Peyer's patch (tissue), 4 donors: Measurements from ENCODE around the gene TSPAN3. TPM values are rescaled to one million over a fixed set of nuclear protein-coding genes. Genes with fewer than 3 reads are reported as not detected.

Experiments used
- DNase-seq, 3 donors: peaks; one replicate each; pipeline ENCODE4 v3.0.0-alpha.2; 2017 to 2019
- H3K27ac ChIP-seq, 4 donors: fragments of 200-600 bp; sonication (generic); one replicate each; pipeline ENCODE4 v1.5.1; 2016 to 2019
- H3K27me3 ChIP-seq, 2 donors: fragments of 200-600 bp; sonication (generic); one replicate each; pipeline ENCODE4 v1.5.1; 2019
- H3K36me3 ChIP-seq, 3 donors: fragments of 200-600 bp; sonication (generic); one replicate each; pipeline ENCODE4 v1.5.1; 2016 to 2019
- H3K4me1 ChIP-seq, 4 donors: fragments of 200-600 bp; sonication (generic); one replicate each; pipeline ENCODE4 v1.5.1; 2016 to 2019
- H3K4me3 ChIP-seq, 4 donors: fragments of 200-600 bp; sonication (generic); 1 replicate in 3 of 4; 2 replicates in 1 of 4; pipeline ENCODE4 v1.5.1; 2016 to 2019; ENCODE audit warnings: mild to moderate bottlenecking in 1 of 4
- H3K9me3 ChIP-seq, 4 donors: fragments of 200-600 bp; sonication (generic); one replicate each; pipeline ENCODE4 v1.5.1; 2016 to 2019; ENCODE audit warnings: mild to moderate bottlenecking in 1 of 4
- POLR2A ChIP-seq, 2 donors: fragments of 450-650 bp; IDR thresholded peaks; one replicate each; pipeline ENCODE4 v1.5.1; 2017; ENCODE audit warnings: antibody characterized with exemption in 2 of 2, mild to moderate bottlenecking in 2 of 2, moderate library complexity in 2 of 2
- total RNA-seq, 4 donors: library from RNA; depleted of rRNA; stranded (reverse); fragments of >200 nt; gene quantifications; one replicate each; pipeline ENCODE4 v1.1.0, GENCODE V29; 2016
- TF ChIP-seq, protein P1 (sequence below), 6 experiments: fragments of 450-650 bp in 4 of 6; fragments of 200-600 bp in 2 of 6; sonication (generic) in 1 of 6; IDR thresholded peaks; one replicate each; pipeline ENCODE4 v1.5.1; 2017 to 2019; ENCODE audit warnings: antibody characterized with exemption in 6 of 6, mild to moderate bottlenecking in 3 of 6, moderate library complexity in 1 of 6

TSPAN3 gene
- total RNA-seq, 4 donors from 2014 or later = 92.4 to 778 (median 563) TPM

DNA sequence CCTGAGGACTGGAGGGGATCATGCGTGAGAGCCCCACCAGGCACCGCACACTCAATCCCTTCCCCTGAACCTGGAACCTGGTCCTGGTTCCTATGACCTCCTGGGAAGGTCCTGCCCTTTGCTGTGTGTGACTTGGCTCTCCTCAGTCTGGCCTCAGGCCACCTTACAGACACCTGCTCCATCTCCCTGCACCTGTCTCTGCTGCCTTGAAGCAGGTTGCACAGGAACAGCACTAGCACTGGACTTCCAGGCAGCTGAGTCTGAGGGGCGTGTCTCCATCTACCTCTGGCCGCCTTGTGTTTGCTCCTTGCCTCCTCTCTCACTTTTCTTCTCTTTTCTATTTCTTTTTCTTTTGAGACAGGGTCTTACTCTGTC, 60.6 kb downstream of the TSPAN3 start:
- no peaks in the 10 kb centered on the region for H3K27me3 ChIP-seq
- TF ChIP-seq, protein P1, sequence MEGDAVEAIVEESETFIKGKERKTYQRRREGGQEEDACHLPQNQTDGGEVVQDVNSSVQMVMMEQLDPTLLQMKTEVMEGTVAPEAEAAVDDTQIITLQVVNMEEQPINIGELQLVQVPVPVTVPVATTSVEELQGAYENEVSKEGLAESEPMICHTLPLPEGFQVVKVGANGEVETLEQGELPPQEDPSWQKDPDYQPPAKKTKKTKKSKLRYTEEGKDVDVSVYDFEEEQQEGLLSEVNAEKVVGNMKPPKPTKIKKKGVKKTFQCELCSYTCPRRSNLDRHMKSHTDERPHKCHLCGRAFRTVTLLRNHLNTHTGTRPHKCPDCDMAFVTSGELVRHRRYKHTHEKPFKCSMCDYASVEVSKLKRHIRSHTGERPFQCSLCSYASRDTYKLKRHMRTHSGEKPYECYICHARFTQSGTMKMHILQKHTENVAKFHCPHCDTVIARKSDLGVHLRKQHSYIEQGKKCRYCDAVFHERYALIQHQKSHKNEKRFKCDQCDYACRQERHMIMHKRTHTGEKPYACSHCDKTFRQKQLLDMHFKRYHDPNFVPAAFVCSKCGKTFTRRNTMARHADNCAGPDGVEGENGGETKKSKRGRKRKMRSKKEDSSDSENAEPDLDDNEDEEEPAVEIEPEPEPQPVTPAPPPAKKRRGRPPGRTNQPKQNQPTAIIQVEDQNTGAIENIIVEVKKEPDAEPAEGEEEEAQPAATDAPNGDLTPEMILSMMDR (IDR thresholded peaks at IDR 0.05) = no peak
- TF ChIP-seq POLR2A (IDR thresholded peaks at IDR 0.05) = no peak

DNA sequence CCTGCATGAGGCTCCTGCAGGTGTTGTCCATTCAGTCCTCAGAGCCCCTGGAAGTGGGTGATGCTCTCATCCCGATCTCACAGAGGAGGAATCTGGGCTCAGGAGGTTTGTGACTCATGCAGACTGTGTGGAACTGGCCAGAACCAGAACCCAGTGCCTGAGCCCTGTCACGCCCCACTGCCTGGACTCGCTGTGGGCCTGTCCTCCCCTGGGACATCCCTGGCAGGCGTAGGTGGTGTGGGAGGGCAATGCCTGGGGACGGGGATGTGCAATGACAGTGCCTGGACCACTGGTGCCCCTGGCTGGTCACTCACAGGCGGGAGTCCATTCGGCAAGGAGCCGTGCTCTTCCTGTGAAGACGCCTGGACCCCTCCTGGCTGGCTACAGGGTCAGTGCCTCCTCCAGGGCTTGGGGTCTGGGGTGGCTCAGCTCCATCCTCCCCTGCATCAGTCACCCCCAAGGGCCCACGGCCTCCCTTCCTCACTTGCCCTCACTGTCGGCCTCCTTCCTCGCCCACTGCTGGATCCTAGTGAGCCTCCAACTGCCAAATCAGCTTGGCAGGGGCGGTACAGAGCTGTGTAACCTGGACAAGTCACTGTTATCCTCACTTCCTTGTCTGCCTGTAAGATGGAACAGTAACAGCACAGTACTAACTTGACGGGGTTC, 61.1 kb downstream of the TSPAN3 start:
- TF ChIP-seq POLR2A (IDR thresholded peaks at IDR 0.05) = no peak
- TF ChIP-seq, protein P1 (IDR thresholded peaks at IDR 0.05) = no peak
- no peaks in the 10 kb centered on the region for H3K36me3 ChIP-seq
- no peak overlapping the region for H3K27ac ChIP-seq
- H3K9me3 ChIP-seq = no peaks in the 10 kb centered on the region
- peak in 1 of 3 donors; percentile 47 for DNase-seq
- H3K4me1 ChIP-seq = peaks cover 0 to 31% (median 7%) of the 10 kb centered on the region in 4 donors
- no peaks in the 10 kb centered on the region for H3K27me3 ChIP-seq
- H3K4me3 ChIP-seq = no peak overlapping the region

More for the DNA sequence above, 60.6 kb downstream of the TSPAN3 start:
- no peak overlapping the region for H3K4me3 ChIP-seq
- H3K9me3 ChIP-seq = no peaks in the 10 kb centered on the region
- peaks cover 0 to 32% (median 10%) of the 10 kb centered on the region in 4 donors for H3K4me1 ChIP-seq
- no peak for DNase-seq
- H3K36me3 ChIP-seq = no peaks in the 10 kb centered on the region
- H3K27ac ChIP-seq = no peak overlapping the region

DNA sequence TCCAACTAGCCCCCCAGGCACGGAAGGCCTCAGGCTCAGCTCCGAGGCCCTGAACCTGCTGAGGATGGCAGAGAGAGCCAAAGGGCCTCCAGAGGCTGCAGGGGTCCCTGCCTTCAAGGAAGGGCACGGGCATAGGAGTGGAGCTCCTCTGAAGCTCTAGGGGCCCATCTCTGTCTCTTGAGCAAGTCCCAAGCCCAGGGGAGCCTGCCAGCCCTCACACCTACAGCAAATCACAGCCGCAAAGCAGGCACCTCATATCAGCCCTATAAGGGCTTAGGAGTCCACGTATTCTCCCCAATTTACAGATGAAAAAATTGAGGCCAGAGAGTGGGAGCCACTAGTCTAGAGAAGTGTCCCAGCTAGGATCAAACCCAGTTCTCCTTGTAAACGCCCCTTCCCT, 61.7 kb downstream of the TSPAN3 start:
- Histone ChIP-seq H3K4me1 (peaks cover 0 to 28% (median 4%) of the 10 kb centered on the region in 4 donors), H3K27me3 (no peaks in the 10 kb centered on the region), H3K4me3 (no peak overlapping the region), H3K27ac (no peak overlapping the region), H3K9me3 (no peaks in the 10 kb centered on the region), H3K36me3 (no peaks in the 10 kb centered on the region)
- DNase-seq = no peak
- no peak for TF ChIP-seq POLR2A (IDR thresholded peaks at IDR 0.05)
- TF ChIP-seq, protein P1 (IDR thresholded peaks at IDR 0.05) = no peak

DNA sequence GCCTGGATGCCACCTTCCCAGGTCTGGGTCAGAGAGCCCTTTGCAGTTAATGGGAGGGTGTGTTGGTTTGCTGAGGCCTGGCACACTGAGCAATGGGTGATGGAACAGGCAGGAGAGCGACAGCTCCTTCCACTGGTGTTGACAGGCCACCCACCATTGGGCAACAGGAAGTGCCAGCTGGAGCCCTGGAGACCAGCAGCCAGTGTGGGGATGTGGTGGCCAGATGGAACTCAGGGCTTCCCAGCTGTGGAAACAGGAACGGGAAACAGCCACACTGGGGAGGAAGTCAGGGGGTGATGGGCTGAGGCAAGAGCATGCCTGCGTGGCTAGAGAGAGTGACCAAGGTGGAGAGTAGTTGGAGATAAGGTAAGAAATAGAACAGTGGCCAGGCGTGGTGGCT, 66.7 kb downstream of the TSPAN3 start:
- Histone ChIP-seq H3K27me3 (no peaks in the 10 kb centered on the region), H3K4me1 (peaks cover 0 to 32% (median 6%) of the 10 kb centered on the region in 4 donors), H3K27ac (peak overlapping the region in 2 of 4 donors; percentile 5 to 22), H3K4me3 (no peak overlapping the region), H3K9me3 (no peaks in the 10 kb centered on the region), H3K36me3 (no peaks in the 10 kb centered on the region)
- DNase-seq = peak; percentile 25 to 60 (median 50)
- TF ChIP-seq POLR2A (IDR thresholded peaks at IDR 0.05) = no peak
- TF ChIP-seq, protein P1 (IDR thresholded peaks at IDR 0.05) = no peak

DNA sequence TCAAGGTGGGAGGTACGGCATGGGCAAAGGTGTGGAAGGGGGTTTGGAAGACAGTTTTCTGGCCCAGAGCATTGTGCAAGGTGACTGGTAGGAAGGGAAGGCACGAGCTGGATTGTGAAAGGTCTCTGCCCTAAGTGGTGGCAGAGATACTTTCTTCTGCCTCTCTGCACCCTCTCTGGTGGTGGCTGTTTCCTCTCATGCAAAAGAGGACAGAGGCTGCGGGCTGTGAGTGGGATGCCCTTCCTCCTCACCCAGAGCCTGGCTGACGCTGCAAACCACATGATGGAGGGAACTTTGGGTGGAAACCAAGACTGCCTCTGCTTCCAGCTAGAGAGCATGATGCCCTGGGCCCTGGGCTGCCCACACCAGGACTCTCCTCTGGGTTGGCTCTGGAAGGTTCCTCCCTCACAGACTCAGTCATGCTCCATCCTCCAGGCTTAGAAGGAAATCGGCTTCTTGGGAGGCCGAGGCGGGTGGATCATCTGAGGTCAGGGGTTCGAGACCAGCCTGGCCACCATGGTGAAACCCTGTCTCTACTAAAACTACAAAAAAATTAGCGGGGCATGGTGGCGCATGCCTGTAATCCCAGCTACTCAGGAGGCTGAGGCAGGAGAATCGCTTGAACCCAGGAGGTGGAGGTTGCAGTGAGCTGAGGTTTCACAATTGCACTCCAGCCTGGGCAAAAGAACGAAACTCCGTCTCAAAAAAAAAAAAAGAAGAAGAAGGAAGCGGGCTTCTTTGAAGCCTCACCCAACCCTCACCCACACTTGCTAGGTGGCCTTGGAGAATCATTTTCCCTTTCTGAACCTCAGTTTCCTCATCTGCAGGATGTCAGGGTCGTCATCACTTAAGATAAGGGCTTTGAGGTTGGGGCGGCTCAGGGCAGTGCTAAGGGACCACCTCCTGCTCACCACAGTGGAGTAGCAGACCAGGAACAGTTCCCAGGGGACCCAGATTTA, 67.7 kb downstream of the TSPAN3 start:
- peaks cover 0 to 32% (median 6%) of the 10 kb centered on the region in 4 donors for H3K4me1 ChIP-seq
- H3K4me3 ChIP-seq = peak overlapping the region in 1 of 4 donors; percentile 26
- peak; percentile 51 to 92 (median 89) for DNase-seq
- H3K9me3 ChIP-seq = no peaks in the 10 kb centered on the region
- H3K27me3 ChIP-seq = no peaks in the 10 kb centered on the region
- peak overlapping the region; percentile 26 to 72 (median 44) for H3K27ac ChIP-seq
- TF ChIP-seq POLR2A (IDR thresholded peaks at IDR 0.05) = no peak
- TF ChIP-seq, protein P1 (IDR thresholded peaks at IDR 0.05) = no peak
- no peaks in the 10 kb centered on the region for H3K36me3 ChIP-seq
